ENCODE measurements around the gene CAPZB.

CAPZB gene

DNA sequence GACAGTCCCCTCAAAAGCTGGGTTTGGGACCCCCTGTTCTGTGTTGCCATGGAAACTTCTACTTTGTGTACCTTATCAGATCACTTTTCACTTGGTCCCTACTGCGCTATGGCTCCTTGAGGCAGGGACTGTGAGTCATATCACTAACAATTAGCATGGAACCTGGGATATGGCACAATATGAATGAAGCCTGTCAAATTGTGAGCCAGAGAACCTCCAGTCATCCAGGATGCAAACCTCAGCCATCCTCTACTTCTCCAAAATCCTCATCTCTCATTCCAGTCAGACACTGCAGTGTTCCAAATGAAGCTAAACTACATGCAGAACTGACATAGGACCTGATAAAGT, 11.2 kb upstream of the CAPZB start:
- TF ChIP-seq, protein P1, sequence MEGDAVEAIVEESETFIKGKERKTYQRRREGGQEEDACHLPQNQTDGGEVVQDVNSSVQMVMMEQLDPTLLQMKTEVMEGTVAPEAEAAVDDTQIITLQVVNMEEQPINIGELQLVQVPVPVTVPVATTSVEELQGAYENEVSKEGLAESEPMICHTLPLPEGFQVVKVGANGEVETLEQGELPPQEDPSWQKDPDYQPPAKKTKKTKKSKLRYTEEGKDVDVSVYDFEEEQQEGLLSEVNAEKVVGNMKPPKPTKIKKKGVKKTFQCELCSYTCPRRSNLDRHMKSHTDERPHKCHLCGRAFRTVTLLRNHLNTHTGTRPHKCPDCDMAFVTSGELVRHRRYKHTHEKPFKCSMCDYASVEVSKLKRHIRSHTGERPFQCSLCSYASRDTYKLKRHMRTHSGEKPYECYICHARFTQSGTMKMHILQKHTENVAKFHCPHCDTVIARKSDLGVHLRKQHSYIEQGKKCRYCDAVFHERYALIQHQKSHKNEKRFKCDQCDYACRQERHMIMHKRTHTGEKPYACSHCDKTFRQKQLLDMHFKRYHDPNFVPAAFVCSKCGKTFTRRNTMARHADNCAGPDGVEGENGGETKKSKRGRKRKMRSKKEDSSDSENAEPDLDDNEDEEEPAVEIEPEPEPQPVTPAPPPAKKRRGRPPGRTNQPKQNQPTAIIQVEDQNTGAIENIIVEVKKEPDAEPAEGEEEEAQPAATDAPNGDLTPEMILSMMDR (IDR thresholded peaks at IDR 0.05; ENCODE audit: control insufficient read depth, extremely low read depth, insufficient read depth): no peak
- no peak overlapping the region for H3K4me3 ChIP-seq (ENCODE audit: low read depth, low read length)
- DNase-seq (ENCODE audit: low read depth): no peak

DNA sequence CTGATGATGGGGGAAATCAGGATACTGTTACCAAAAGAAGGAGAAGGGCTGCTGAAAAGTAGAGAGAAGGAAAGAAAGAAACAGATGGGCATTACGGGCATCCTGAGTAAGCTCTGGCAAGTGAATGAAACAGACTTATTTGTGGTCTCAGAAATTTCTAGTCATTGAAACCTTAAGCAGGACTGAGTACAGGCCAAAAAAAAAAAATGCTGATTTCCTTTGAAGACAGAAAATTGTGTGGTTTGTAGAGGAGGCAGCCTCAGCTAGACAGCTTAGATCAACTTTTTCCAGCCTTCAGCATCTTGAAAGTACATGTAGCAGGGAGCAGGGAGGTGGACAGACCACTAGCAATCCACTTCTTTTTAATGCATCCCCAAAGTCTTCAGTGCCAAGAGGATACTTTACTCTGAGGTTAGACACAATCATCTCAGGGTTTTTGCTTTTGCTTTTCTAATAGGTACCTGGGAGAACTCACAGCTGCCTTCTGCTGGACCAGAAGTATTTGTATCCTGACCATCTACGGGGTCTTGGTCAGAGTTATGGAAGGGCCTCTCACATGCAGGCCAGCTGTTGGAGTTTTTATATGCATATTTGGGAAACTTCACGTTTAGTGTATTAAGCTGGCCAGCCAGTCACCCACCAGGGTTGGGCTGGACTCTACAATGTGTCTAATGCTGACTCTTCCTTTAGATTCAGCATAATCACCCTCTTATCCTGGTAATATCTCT, 10.6 kb upstream of the CAPZB start:
- TF ChIP-seq, protein P1 (IDR thresholded peaks at IDR 0.05; ENCODE audit: control insufficient read depth, extremely low read depth, insufficient read depth): no peak

DNA sequence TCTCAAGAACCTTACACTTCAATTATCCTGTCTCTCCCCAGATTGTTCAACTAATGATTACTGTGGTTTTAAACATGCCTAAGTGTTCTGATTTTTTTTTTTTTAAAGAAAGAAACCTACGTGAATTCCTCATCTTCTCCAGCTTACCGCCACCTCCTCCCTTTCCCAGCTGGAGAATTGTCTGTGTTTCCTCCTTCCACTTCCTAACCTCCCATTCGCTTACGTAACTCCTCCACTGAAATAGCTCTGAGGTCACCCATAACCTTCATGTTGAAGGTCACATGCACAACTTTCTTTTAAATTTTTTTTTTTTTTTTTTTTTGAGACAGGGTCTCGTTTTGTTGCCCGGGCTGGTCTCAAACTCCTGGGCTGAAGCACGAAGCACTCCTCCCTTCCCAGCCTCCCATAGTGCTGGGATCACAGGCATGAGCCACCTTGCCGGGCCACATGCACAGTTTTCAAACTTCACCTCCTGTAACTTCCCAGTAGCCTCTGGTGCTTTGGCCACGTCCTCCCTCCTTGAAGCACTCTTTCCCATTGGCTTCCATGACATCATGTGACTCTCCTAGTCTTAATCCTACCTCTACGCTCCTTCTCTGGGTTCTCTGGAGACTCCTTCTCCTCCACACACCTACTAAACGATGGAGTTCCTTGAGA, 9.8 kb upstream of the CAPZB start:
- DNase-seq (ENCODE audit: low read depth): no peak
- TF ChIP-seq, protein P1 (IDR thresholded peaks at IDR 0.05; ENCODE audit: control insufficient read depth, extremely low read depth, insufficient read depth): no peak
- H3K4me3 ChIP-seq (ENCODE audit: low read depth, low read length): no peak overlapping the region

More for the DNA sequence above, 10.6 kb upstream of the CAPZB start:
- no peak for DNase-seq (ENCODE audit: low read depth)
- H3K4me3 ChIP-seq (ENCODE audit: low read depth, low read length): no peak overlapping the region

DNA sequence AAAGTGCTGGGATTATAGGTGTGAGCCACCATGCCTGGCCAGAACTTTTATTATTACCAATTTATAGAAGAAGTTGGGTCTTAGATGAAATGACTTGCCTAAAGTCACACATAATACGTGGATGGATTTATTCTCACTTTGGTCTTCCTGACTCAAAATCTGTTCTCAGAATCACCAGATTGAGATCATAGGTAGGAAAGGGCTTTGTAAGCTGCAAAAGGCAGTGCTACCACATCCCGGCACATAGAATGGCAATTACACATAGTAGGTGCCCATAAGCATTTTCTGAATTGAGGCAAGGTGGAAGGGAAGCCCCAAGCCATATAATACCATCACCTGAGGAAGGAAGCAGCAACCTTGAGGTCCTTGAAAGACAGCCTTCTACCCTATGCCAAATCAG, 8.2 kb upstream of the CAPZB start:
- DNase-seq (ENCODE audit: low read depth): no peak
- H3K4me3 ChIP-seq (ENCODE audit: low read depth, low read length): no peak overlapping the region
- TF ChIP-seq, protein P1 (IDR thresholded peaks at IDR 0.05; ENCODE audit: control insufficient read depth, extremely low read depth, insufficient read depth): no peak

DNA sequence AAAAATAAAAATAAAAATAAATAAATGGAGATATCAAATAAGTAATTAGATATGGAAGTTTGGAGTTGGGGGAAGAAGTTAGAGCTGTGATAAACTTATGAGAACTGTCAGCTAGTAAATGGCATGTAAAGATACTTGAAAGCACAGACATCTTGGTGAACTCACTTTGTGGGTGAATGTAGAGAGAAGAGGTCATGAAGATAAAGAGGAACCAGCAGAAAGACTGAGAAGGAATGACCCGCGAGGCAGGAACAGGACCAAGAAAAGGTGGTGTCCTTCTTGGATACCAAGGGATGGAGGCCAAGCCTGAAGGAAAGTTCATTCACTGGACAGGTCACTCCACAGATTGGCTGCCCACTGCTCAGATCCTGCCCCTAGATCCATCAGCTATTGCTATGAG, 4.7 kb upstream of the CAPZB start:
- no peak overlapping the region for H3K4me3 ChIP-seq (ENCODE audit: low read depth, low read length)
- DNase-seq (ENCODE audit: low read depth): no peak
- TF ChIP-seq, protein P1 (IDR thresholded peaks at IDR 0.05; ENCODE audit: control insufficient read depth, extremely low read depth, insufficient read depth): no peak

DNA sequence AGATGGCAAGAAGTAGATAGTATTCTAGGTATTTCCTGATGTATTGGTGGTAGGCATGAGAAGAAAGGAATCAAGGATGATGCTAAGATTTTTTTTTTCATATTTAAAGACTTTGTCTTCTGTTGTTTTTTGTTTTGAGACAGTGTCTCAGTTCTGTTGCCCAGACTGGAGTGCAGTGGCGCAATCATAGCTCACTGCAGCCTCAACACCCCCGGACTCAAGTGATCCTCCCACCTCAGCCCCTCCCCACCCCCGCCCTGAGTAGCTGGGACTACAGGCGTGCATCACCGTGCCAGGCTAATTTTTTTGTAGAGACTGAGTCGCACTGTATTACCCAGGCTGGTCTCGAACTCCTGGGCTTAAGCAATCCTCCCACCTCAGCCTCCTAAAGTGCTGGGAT, 2.8 kb upstream of the CAPZB start:
- TF ChIP-seq, protein P1 (IDR thresholded peaks at IDR 0.05; ENCODE audit: control insufficient read depth, extremely low read depth, insufficient read depth): no peak
- no peak overlapping the region for H3K4me3 ChIP-seq (ENCODE audit: low read depth, low read length)
- DNase-seq (ENCODE audit: low read depth): no peak
